Stimulated activated CD4-positive, alpha-beta T cell treated with anti-CD3 and anti-CD28 coated beads, TNF-alpha, amount 100 ng/mL, for 4 hours (primary cell): ENCODE results near the gene CFAP97D1.
"Not testable (repeated sequence)": the region's sequence is repeated elsewhere in the genome, so short reads cannot be mapped to it uniquely, and the experiment has no call there.

Experiments
- DNase-seq, 3 experiments: peaks; one replicate each; pipeline ENCODE4 v3.0.0-alpha.2; 2020; ENCODE audit warnings: low read depth in 3 of 3

The CFAP97D1 gene

GRCh38 chr17:43768382-43768781, 11.9 kb upstream of the CFAP97D1 start:
- no peak for DNase-seq

GRCh38 chr17:43768943-43769342, 11.3 kb upstream of the CFAP97D1 start:
- no peak for DNase-seq

- no peak for DNase-seq
Measured at GRCh38 chr17:43769426-43769825, 10.8 kb upstream of the CFAP97D1 start.

- DNase-seq: no peak
Measured at GRCh38 chr17:43769859-43770258, 10.4 kb upstream of the CFAP97D1 start.

- no peak for DNase-seq
Measured at GRCh38 chr17:43770957-43771356, 9.3 kb upstream of the CFAP97D1 start.

GRCh38 chr17:43771463-43771862, 8.8 kb upstream of the CFAP97D1 start:
- DNase-seq: no peak

- no peak for DNase-seq
Measured at GRCh38 chr17:43772877-43773648, 7.2 kb upstream of the CFAP97D1 start.

- no peak for DNase-seq
Measured at GRCh38 chr17:43774304-43775250, 5.7 kb upstream of the CFAP97D1 start.

- DNase-seq: peak; percentile 40 to 58 (median 53)
Measured at GRCh38 chr17:43778337-43779144, 1.7 kb upstream of the CFAP97D1 start, which contains the start of gene DUSP3. TSS of gene DUSP3 (minus strand) at chr17:43778977. CDS start at chr17:43778924, 53 bp downstream.

- peak in 1 of 3 experiments; percentile 14 for DNase-seq
Measured at GRCh38 chr17:43779145-43780125, 800 bp upstream of the CFAP97D1 start.

GRCh38 chr17:43782913-43783680, 2.9 kb downstream of the CFAP97D1 start:
- no peak for DNase-seq

GRCh38 chr17:43784068-43784467, 3.8 kb downstream of the CFAP97D1 start:
- no peak for DNase-seq

GRCh38 chr17:43784628-43785101, 4.4 kb downstream of the CFAP97D1 start:
- DNase-seq: no peak

GRCh38 chr17:43787728-43788127, 7.5 kb downstream of the CFAP97D1 start:
- DNase-seq: no peak

- DNase-seq: no peak
Measured at GRCh38 chr17:43788540-43788939, 8.3 kb downstream of the CFAP97D1 start.

- DNase-seq: no peak
Measured at GRCh38 chr17:43789482-43789881, 9.2 kb downstream of the CFAP97D1 start.

- no peak for DNase-seq
Measured at GRCh38 chr17:43790311-43790940, 10.2 kb downstream of the CFAP97D1 start.

GRCh38 chr17:43791589-43791988, 11.4 kb downstream of the CFAP97D1 start:
- DNase-seq: no peak

GRCh38 chr17:43792668-43793067, 12.4 kb downstream of the CFAP97D1 start:
- not testable (repeated sequence) for DNase-seq
